Activated gamma-delta T cell (primary cell): ENCODE measurements around the gene RPS16.
A peak's percentile ranks its signal among the peaks of the same experiment; 100 is the strongest.

Experiments used
- DNase-seq: peaks from one replicate; lab custom pipeline; 2025; lab: John Stamatoyannopoulos, UW

RPS16 gene

DNA sequence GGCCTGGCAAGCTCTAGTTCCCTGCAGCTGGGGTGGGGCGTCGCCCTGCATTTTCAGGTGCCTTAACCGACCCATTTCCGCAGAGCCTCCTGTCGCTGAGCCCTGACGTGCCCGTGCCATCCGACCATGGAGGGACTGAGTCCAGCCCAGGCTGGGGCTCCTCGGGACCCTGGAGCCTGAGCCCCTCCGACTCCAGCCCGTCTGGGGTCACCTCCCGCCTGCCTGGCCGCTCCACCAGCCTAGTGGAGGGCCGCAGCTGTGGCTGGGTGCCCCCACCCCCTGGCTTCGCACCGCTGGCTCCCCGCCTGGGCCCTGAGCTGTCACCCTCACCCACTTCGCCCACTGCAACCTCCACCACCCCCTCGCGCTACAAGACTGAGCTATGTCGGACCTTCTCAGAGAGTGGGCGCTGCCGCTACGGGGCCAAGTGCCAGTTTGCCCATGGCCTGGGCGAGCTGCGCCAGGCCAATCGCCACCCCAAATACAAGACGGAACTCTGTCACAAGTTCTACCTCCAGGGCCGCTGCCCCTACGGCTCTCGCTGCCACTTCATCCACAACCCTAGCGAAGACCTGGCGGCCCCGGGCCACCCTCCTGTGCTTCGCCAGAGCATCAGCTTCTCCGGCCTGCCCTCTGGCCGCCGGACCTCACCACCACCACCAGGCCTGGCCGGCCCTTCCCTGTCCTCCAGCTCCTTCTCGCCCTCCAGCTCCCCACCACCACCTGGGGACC, 27.9 kb downstream of the RPS16 start:
- DNase-seq = peak; percentile 45

DNA sequence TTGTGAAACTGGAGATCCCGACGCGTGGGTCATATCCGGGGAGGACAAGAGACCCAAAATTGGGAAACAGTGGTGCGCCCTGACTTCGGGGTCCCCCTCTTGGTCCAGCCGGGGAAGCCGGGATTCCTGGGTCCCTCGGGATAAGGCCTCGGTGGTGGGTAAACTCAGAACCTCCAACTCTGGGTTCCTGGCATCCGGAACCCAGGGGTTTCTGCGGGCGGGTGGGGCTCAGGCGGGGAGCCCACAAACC, 28.4 kb downstream of the RPS16 start:
- DNase-seq = no peak

DNA sequence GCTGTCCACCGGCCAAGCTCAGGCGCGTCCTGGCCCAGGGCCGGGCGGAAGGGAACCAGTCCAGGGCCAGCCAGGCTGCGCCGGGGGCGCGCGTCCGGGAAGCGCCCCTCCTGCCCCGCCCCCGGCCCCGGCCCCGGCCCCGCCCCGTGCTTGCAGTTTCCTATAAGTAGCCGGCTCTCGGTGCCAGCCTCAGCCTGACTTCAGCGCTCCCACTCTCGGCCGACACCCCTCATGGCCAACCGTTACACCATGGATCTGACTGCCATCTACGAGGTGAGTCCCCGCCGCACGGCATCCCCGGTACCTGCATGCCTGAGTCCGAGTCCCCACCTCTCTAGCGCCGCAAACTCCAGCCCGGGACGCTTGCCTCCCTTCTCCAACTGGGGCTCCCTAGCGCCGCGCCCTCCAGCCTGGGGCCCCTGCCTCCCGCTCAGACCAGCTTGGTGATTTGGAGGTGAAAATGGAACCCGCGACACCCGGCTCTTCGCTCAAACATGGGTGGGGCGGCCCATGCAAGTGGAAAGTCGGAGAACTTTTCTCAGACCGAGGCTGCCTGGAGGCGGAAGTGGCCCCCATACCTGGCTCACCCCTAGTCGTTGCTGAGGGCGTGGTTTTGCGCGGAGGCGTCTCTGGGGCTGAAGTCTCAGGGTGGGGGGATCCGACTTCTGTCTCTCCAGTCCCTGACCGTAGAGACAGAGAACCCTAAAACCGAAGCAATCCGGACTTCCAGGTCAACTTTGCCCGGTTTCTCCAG, 28.9 kb downstream of the RPS16 start, which contains the start of gene ZFP36:
TSS of gene ZFP36 (plus strand) at position 192 of the 754 bp plus-strand sequence. CDS start at position 250, 58 bp downstream.
- DNase-seq = peak; percentile 82

DNA sequence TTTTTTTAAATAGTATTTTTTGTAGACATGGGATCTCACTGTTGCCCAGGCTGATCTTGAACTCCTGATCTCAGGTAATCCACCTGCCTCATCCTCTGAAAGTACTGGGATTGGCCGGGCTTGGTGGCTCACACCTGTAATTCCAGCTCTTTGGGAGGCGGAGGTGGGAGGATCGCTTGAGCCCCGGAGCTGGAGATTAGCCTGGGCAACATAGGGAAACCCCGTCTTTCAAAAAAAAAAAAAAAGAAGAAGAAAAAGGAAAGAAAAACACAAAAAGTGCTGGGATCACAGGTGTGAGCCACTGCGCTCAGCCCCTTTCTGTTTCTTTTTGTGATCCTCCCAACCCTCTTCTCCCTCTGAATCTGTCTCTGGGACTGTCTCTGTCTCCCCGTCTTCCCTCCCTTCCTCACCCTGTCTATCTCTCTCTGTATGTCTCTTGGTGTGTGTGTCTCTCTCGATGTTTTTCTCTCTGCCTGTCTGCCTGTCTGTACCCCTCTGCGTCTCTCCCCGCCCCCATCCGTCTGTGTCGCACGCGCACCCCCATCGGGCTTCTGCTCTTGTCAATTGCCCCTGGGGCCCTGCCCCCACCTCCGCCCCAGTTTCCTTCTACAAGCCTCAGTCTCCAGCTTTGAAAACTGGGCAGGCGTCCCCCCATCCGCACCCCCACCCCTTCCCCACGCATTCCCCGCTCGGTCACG, 29.6 kb downstream of the RPS16 start:
- DNase-seq = peak; percentile 76

DNA sequence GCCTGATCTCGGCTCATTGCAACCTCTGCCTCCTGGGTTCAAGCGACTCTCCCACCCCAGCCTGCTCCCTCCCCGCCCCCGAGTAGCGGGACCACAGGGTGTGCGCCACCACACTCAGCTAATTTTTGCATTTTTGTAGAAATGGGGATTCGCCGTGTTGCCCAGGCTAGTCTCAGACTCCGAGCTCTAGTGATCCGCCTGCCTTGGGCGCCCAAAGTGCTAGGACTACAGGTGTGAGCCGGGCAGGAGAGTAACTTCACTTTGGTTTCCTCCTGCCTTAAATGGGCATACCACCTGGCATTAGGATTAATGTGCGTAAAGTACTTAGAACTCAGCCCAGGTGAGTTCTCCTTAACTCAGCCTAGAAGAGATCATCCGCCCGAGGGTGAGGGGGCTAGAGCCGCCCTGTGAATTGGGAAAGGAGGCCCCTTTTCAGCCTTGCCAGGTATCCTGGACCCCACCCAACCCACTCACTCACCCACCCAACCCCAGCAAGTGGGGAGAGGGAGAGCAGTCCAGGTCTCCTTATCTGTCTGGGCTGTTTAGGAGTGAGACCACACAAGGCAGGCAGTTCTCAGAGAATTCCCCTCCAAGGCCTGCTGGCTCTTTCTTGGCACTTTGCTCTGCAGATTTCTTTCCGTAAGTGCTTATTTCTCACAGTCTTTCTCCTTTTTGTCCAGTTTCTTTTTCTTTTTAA, 30.3 kb downstream of the RPS16 start:
- no peak for DNase-seq

DNA sequence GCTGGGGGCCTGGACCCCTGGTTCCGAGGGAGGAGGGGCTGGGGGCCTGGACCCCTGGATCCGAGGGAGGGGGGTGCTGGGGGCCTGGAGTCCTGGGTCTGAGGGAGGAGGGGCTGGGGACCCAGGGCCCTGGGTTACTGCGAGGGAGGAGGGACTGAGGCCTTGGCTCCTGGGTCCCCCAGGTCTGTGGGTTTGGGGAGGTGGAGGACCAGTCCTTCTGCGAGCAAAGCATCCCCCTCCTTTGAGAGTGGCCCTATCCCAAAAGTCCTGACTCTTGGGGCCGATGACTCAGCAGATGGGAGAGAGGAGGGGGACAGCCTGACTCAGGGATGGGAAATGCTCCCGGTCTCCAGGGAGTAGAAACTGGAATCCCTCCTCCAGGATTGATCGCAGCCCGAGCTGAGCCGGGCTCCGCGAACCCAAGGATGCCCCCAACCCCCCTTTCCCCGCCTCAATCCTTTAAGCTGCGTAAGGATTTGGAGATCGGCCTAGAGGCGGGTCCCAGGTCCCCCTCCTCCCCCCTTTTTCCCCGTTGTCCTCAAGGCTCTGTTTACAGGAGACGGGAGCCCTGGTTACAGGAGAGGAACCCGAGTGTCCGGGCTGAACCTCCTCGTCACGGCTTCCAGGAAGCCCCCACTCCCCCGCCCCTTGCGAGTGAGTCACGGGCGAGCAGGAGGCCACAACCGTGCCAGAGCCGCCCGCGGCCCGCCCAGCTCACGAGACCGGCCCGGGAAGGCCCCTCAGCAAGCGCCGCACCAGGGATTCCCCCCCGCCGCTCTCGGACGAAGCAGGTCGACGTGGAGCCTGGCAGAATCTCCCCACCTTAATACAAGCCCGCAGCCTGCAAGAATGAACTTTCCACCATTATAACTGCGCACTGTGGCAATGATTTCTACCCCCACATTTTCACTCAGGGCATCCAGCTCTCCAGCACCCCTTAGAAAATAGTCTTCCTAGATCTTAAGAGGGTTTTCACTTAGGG, 32.1 kb downstream of the RPS16 start:
- peak; percentile 99 for DNase-seq

DNA sequence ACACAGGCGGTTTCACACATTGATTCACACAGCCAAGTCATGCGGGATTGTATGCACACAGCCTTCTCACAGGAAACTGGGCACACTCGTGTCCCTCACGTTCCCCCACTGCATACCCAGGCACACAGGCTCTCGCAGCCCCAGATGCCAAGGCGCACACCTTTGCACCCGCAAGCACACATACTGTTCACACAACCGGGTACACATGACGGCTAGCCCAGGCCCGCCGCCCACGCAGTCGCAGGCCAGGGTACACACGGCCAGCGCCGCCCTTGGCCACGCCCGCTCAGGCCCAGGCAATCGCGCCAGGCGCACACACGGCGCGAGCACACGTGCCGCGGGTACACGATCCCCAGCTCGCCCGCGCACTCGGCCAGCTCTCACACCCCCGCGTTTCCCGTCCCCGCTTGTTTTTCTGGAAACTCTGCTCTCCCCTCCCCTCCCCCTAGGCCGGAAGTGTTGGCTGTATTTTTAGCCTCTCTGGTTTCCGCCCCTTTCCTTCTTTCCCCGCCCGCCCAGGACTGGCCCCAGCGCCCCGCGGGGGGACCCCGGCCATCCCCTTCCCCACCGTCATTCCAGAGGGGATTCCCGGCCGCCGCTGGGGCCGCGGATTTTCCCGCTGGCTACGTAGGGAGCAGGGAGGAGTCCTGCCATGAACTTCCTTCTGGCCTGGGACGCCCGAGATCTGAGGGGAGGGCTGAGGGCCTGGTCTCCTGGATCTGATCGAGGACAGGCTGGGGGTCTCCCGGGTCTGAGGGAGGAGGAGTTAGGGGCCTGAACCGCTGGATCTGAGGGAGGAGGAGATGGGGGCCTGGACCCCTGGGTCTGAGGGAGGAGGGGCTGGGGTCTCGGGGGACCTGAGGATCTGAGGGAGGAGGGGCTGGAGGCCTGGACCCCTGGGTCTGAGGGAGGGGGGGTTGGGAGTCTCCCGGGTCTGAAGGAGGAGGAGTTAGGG, 33.1 kb downstream of the RPS16 start:
- peak; percentile 81 for DNase-seq

DNA sequence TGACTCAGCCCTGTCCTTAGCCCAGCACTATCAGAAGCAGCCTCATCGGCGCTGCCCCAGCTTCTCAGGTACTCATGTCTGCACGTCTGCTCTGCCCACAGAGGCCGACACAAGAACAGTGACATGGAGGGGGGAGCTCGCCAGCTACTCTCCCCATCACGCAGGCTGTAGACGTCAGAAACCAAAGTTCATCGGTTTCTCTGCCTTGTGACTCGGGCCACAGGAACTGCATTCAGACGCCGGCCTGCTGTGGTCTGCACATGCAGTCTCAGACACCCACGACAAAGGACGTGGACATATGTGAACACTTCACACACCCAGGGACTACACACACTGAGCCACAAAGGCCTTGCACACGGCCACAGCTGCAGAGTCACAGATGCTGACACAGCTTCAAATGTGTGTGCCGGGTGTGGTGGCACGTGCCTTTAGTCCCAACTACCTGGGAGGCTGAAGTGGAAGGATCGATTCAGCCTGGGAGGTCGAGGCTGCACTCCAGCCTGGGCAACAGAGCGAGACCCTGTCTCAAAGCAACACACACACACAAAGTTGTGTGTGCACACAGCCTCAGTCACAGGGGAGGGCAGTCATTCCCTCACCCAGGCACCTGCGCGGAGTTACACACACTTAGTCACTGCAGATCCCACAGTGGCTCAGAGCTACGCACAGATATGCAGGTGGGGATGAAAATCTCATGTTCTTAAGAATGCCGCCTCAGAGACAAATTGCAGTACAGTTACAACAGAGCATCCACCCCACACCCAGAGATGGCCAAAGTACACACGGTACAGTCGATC, 34.0 kb downstream of the RPS16 start:
- DNase-seq = peak; percentile 56

DNA sequence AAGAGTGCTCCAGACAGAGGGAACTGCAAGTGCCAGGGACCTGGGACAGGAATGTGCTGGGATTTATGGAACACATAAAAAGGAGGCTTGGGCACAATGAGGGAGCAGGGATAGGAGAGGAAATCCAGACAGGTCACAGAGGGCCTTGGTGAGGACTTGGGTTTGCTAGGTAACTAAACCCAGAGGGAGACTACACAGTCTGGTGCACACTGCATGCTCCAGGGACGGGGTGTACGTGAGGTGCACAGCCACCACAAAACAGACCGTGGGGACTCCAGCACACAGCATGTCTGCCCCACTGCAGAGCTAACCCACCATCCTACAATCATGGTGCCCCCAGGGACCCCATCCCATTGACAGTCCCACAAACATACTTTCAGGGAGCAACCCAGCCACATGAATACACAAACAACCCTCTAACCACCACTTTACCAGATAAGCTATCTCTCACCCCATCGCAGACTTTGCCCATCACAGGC, 34.6 kb downstream of the RPS16 start:
- DNase-seq = no peak

DNA sequence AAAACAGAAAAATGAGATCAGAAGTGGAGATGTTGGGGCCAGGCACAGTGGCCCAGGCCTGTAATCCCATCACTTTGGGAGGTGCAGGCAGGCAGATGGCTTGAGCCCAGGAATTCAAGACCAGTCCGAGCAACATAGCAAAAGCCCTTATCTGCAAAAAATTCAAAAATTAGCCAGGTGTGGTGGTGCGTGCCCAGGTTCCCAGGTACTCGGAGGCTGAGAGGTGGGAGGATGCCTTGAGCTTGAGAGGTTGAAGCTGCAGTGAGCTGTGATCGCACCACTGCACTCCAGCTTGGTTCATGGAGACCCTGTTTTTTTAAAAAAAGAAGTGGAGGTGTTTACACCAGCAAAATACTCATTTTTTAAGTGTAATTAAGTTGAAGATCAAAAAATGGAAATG, 35.7 kb downstream of the RPS16 start:
- no peak for DNase-seq

DNA sequence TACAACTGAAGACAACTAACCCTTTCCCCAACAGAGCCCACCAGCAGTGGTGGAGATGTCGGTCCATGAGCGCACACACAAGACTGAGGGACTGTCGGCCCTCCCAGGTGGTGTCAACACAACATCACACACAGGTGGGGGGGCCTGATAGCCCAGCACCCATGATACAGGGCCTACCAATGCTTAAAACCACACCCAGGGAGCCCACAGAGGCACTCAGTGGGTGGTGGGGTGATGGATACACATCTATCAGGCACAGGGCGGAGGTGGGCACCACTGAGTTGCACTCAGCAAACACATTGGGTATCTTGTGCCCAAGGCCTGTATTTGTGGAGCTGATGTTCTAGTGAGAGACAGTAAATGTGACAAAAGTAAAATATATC, 36.1 kb downstream of the RPS16 start:
- no peak for DNase-seq

DNA sequence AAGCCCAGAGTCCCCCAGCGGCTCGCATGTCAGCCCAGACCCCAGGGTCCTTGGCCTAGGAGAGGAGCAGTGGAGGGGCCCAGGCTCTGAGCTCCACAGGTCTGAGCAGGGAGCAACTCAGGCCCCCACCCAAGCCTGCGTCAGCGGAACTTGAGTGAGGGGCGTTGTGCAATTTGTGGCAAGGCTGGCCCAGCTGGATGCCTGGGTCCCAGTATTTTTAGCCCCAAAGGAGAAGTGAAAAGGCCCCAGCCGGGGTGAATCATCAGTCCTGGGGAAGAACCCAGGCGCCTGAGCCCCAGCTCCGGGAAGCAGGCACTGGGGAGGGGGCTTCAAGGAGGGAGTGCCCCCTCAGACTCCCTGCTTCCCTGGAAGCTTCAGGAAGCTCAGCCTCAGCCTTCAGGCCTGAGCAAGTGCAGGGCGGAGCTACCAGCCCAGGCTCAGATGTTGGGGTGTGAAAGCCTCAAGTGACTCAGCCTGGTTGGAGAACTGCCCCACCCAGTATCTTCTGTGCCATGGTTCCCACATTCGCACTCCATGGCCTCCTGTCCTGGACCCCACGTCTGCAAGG, 37.4 kb downstream of the RPS16 start:
- DNase-seq = no peak

DNA sequence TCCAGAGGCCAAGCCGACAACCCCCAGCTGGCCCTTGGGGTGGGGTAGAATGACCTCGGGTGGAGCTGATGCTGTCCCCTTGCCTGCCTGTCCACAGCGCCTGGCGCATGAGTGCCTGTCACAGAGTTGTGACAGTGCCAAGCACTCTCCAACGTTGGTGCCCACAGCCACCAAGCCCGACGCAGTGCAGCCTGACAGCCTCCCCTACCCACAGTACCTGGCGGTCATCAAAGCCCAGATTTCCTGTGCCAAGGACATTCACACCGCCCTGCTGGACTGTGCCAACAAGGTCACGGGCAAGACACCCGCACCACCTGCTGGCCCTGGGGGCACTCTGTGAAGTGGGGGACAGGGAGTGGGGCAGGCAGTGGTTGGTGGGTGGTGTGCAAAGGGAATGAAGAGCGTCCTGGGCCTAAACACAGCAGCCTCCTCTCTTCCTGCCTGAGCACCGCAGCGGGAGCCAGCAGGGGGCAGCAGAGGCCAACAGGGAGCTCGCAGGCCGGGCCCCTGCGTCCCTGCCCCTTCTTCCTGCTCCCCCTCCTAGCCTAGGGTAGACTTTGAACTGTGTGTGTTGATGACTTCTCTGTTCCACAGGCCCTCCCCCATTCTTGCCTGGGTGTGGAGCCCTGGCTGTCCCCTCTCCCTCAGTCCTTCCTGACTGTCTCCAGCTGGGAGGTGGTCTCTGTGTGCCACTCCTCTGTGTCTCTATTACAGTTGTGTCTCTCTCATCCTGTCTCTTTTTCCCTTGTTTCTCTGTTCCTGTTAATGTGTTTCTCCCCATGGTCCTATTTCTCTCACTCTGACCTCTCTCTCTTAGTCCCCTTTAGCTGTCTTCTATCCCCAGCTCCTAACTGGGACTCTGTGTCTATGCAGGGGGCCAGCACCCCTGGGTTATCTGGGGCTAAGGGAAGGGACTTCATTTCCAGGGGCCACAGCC, 38.1 kb downstream of the RPS16 start:
- DNase-seq = peak; percentile 83

DNA sequence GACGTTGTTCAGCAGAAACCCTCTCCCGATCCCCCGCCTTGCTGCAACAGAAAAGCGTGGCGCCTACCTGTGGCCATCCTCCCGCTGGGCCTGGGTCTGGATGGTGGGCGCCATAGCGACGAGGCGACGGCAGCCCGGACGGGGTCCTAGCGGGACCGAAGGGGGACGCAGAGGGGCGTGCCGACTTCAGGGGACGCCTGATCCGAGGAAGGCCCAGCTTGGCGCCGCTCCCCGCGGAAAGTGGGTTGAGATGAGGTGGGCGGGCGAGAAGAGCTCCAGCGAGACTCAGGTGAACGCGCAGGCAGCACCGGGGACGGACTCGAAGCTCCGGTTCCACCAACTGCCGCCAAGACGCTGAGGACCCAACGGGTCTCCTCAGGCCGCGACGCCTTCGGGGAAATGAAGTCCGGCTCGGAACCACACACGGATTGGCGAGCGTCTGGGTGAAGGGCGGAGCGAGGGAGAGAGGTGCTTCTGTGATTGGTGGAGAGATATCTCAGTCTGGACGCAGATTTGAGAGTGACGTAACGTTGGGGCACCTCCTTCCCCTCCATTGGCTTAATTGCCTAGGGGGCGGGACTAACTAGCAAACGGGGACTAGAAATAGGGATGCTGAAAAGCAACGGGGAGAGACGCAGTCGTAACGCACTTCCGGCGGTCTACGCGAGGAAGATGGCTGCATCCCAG, 44.9 kb downstream of the RPS16 start, which contains the start of the genes MED29 and PAF1:
TSS of gene MED29 (plus strand) at position 628 of the 687 bp plus-strand sequence. CDS start at position 673, 45 bp downstream.
TSS of gene PAF1 (minus strand) at position 356 of the 687 bp plus-strand sequence. CDS start at position 114, 242 bp downstream.
- peak; percentile 78 for DNase-seq

DNA sequence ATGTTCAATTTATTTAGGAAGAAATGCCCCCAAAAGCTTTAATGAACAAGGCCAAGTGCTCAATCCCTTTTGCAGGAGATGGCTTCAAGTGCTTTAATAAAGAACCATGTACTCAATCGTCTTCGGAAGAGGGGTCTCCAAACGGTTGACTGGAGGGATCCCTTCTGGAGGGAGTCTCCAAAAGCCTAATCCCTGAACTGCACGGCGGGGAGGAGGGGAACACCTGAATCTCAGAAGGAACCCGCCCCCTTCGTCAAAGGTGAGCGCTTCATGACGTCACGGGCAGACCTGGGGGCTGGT, 45.3 kb downstream of the RPS16 start:
- DNase-seq = no peak

DNA sequence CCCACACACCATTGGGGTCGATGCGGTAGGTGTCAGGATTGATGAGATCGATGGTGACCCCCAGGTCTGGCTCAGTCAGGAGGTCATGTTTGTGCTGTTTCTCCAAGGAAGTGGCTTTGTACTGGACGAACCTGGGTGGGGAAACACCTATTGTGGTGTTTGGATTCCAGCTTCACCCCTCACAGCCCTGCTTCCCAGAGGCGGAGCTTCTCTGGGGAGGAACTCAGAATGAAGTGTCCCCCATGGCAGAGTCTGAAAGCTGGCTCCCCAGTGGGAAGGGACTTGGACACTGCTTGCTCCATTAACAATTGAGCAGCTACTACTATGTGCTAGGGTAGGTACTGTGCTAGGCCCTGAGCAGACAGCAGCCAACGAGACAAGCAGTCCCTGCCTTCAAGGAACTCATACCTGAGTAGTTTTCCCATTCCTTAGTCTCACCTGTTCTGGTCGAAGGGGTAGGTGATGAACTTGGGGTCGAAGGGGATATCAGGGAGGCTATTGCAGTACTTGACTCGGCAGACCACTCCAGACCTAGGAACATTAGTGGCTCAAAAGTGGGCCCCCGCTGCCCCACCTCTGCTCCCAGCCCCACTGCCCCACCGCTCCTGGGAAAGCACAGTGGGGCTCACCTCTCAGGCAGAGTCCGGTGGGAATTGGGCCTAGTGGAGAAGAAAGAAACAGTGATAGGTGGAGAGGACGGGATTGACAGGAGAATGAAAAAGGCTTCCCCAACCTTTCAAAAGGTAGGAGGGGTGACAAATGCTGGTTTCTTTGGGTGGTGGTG, 45.9 kb downstream of the RPS16 start:
- no peak for DNase-seq
